Cardiac muscle cell (in vitro differentiated cells and primary cell): Measurements from ENCODE around the gene ADAMTS19. TPM values are rescaled to one million over a fixed set of nuclear protein-coding genes. Genes with fewer than 3 reads are reported as not detected.

Experiments used
- DNase-seq, 2 donors: peaks; one replicate each; pipeline versions ENCODE4 v3.0.0 to v3.0.0-alpha.2; 2010 to 2017; ENCODE audit warnings: low read depth in 1 of 2, low spot score in 1 of 2
- H3K27ac ChIP-seq: fragments of 200-600 bp; sonication (generic); 2 replicates; pipeline ENCODE4 v1.5.1; 2016
- H3K27me3 ChIP-seq: fragments of 200-600 bp; sonication (generic); 2 replicates; pipeline ENCODE4 v1.6.0; 2016; ENCODE audit warnings: control low read depth
- H3K36me3 ChIP-seq: fragments of 200-600 bp; sonication (generic); 2 replicates; pipeline ENCODE4 v1.5.1; 2016; ENCODE audit warnings: control low read depth
- H3K4me1 ChIP-seq: fragments of 200-600 bp; sonication (generic); 2 replicates; pipeline ENCODE4 v1.8.1; 2017; ENCODE audit warnings: low read depth, mild to moderate bottlenecking, mixed run types
- H3K4me3 ChIP-seq: fragments of 200-600 bp; sonication (generic); 2 replicates; pipeline ENCODE4 v1.5.1; 2016; ENCODE audit warnings: mild to moderate bottlenecking
- H3K9me3 ChIP-seq: fragments of 200-600 bp; sonication (generic); 2 replicates; pipeline ENCODE4 v1.5.1; 2017; ENCODE audit warnings: low read depth, mild to moderate bottlenecking, control low read depth
- CTCF ChIP-seq: IDR thresholded peaks from 2 replicates; pipeline ENCODE4 v1.5.1; 2012; ENCODE audit warnings: low read depth, mild to moderate bottlenecking, low read length
- polyA plus RNA-seq: library from polyadenylated mRNA; unstranded; fragments of >200 nt; fragmentation: Nextera tagmentation; extraction: Ambion mirVana; gene quantifications from 2 replicates; pipeline ENCODE4 v1.2.1, GENCODE V29; 2016
- total RNA-seq: library from RNA; depleted of rRNA; stranded (reverse); fragments of >200 nt; gene quantifications from 2 replicates; pipeline ENCODE4 v1.2.3, GENCODE V29; 2016

The ADAMTS19 gene
- total and polyA plus RNA-seq, 2 experiments from 2014 or later = 26.6 to 111 TPM

- TF ChIP-seq CTCF = no peak
Observed at GRCh38 chr5:129746876-129747275, 286.8 kb downstream of the ADAMTS19 start.

GRCh38 chr5:129747572-129748407, 287.7 kb downstream of the ADAMTS19 start, which contains the start of gene MINAR2:
MINAR2 (plus strand) TSS chr5:129748094; CDS start chr5:129748191, 97 bp downstream.
- TF ChIP-seq CTCF = no peak
- Histone ChIP-seq H3K36me3 (no peaks in the 10 kb centered on the region), H3K9me3 (no peaks in the 10 kb centered on the region), H3K4me1 (peaks cover 9% of the 10 kb centered on the region), H3K4me3 (no peak within 1 kb of the TSS), H3K27me3 (no peaks in the 10 kb centered on the region), H3K27ac (no peak within 1 kb of the TSS)
- no peak for DNase-seq

More at GRCh38 chr5:129746876-129747275, 286.8 kb downstream of the ADAMTS19 start:
- Histone ChIP-seq H3K27ac (no peak overlapping the region), H3K4me1 (peaks cover 9% of the 10 kb centered on the region), H3K27me3 (no peaks in the 10 kb centered on the region), H3K4me3 (no peak overlapping the region), H3K9me3 (no peaks in the 10 kb centered on the region), H3K36me3 (no peaks in the 10 kb centered on the region)
- DNase-seq = peak in 1 of 2 donors; percentile 11

GRCh38 chr5:129748913-129749880, 289.1 kb downstream of the ADAMTS19 start:
- no peak overlapping the region for H3K27ac ChIP-seq
- no peak for TF ChIP-seq CTCF

GRCh38 chr5:129760636-129761325, 300.7 kb downstream of the ADAMTS19 start:
- no peak for DNase-seq
- Histone ChIP-seq H3K36me3 (no peaks in the 10 kb centered on the region), H3K27ac (no peak overlapping the region), H3K4me3 (no peak overlapping the region), H3K4me1 (peaks cover 25% of the 10 kb centered on the region), H3K9me3 (no peaks in the 10 kb centered on the region), H3K27me3 (no peaks in the 10 kb centered on the region)
- TF ChIP-seq CTCF = no peak

More at GRCh38 chr5:129748913-129749880, 289.1 kb downstream of the ADAMTS19 start:
- H3K4me1 ChIP-seq = no peaks in the 10 kb centered on the region
- no peak for DNase-seq
- H3K36me3 ChIP-seq = no peaks in the 10 kb centered on the region
- H3K27me3 ChIP-seq = no peaks in the 10 kb centered on the region
- H3K9me3 ChIP-seq = no peaks in the 10 kb centered on the region
- H3K4me3 ChIP-seq = no peak overlapping the region

GRCh38 chr5:129763651-129764050, 303.6 kb downstream of the ADAMTS19 start:
- H3K27ac ChIP-seq = no peak overlapping the region
- DNase-seq = no peak
- no peak for TF ChIP-seq CTCF
- H3K36me3 ChIP-seq = no peaks in the 10 kb centered on the region
- H3K27me3 ChIP-seq = no peaks in the 10 kb centered on the region
- H3K4me1 ChIP-seq = peaks cover 25% of the 10 kb centered on the region
- no peaks in the 10 kb centered on the region for H3K9me3 ChIP-seq
- no peak overlapping the region for H3K4me3 ChIP-seq
